GM21526 (cell line): ENCODE measurements around the gene DUOX1.
"Not testable (repeated sequence)": the region's sequence is repeated elsewhere in the genome, so short reads cannot be mapped to it uniquely, and the experiment has no call there.

ENCODE experiments used
- ATAC-seq: cut with Tn5 transposase; IDR thresholded peaks from one replicate; pipeline ENCODE4 v1.9.1; 2021; ENCODE audit warnings: moderate library complexity; ENCODE audit not compliant: unreplicated experiment, low FRiP score

Gene DUOX1

GRCh38 chr15:45129651-45130129, at the start of gene DUOX1, which contains the start of gene DUOXA1:
Gene DUOX1, plus strand, starts transcription at chr15:45129994. Its CDS starts 1,973 bp downstream, at chr15:45131967.
Gene DUOXA1, minus strand, starts transcription at chr15:45129879. Its CDS starts 6,865 bp downstream, at chr15:45123014.
- no peak for ATAC-seq

- not testable (repeated sequence) for ATAC-seq
Observed at GRCh38 chr15:45080593-45080992, 49.2 kb upstream of the DUOX1 start.

GRCh38 chr15:45082412-45082811, 47.4 kb upstream of the DUOX1 start:
- ATAC-seq: not testable (repeated sequence)

- ATAC-seq: no peak
Observed at GRCh38 chr15:45083223-45083622, 46.6 kb upstream of the DUOX1 start.

GRCh38 chr15:45084163-45084562, 45.6 kb upstream of the DUOX1 start:
- no peak for ATAC-seq

GRCh38 chr15:45087513-45087912, 42.3 kb upstream of the DUOX1 start:
- ATAC-seq: no peak

- ATAC-seq: no peak
Observed at GRCh38 chr15:45088801-45089711, 40.7 kb upstream of the DUOX1 start.

- no peak for ATAC-seq
Observed at GRCh38 chr15:45089712-45090373, 40.0 kb upstream of the DUOX1 start.

- ATAC-seq: no peak
Observed at GRCh38 chr15:45091161-45091560, 38.6 kb upstream of the DUOX1 start.

- ATAC-seq: no peak
Observed at GRCh38 chr15:45091576-45091975, 38.2 kb upstream of the DUOX1 start.

GRCh38 chr15:45093013-45093412, 36.8 kb upstream of the DUOX1 start:
- ATAC-seq: no peak

GRCh38 chr15:45093622-45094357, 36.0 kb upstream of the DUOX1 start:
- ATAC-seq: no peak

GRCh38 chr15:45094358-45094730, 35.5 kb upstream of the DUOX1 start:
- no peak for ATAC-seq

GRCh38 chr15:45095661-45096060, 34.1 kb upstream of the DUOX1 start:
- no peak for ATAC-seq

- no peak for ATAC-seq
Observed at GRCh38 chr15:45097466-45097865, 32.3 kb upstream of the DUOX1 start.

- ATAC-seq: no peak
Observed at GRCh38 chr15:45099549-45100165, 30.1 kb upstream of the DUOX1 start.

- ATAC-seq: no peak
Observed at GRCh38 chr15:45100884-45101625, 28.7 kb upstream of the DUOX1 start.

- ATAC-seq: no peak
Observed at GRCh38 chr15:45101749-45102148, 28.0 kb upstream of the DUOX1 start.

- ATAC-seq: no peak
Observed at GRCh38 chr15:45102226-45102625, 27.6 kb upstream of the DUOX1 start.

- not testable (repeated sequence) for ATAC-seq
Observed at GRCh38 chr15:45104170-45104569, 25.6 kb upstream of the DUOX1 start.
